GM18505 (cell line): ENCODE measurements around the gene SRSF12.
"Not testable (repeated sequence)": the region's sequence is repeated elsewhere in the genome, so short reads cannot be mapped to it uniquely, and the experiment has no call there.

Experiments
- ATAC-seq: cut with Tn5 transposase; IDR thresholded peaks from one replicate; pipeline ENCODE4 v1.9.1; 2021; ENCODE audit not compliant: unreplicated experiment
- POLR2A ChIP-seq: IDR thresholded peaks from 4 replicates; pipeline ENCODE4 v1.6.1; 2011; ENCODE audit warnings: borderline replicate concordance; ENCODE audit not compliant: insufficient read depth, insufficient read length; ENCODE audit errors: extremely low read depth

Gene SRSF12

GRCh38 chr6:89073840-89074239, 44.0 kb downstream of the SRSF12 start:
- no peak for ATAC-seq
- no peak for TF ChIP-seq POLR2A

DNA sequence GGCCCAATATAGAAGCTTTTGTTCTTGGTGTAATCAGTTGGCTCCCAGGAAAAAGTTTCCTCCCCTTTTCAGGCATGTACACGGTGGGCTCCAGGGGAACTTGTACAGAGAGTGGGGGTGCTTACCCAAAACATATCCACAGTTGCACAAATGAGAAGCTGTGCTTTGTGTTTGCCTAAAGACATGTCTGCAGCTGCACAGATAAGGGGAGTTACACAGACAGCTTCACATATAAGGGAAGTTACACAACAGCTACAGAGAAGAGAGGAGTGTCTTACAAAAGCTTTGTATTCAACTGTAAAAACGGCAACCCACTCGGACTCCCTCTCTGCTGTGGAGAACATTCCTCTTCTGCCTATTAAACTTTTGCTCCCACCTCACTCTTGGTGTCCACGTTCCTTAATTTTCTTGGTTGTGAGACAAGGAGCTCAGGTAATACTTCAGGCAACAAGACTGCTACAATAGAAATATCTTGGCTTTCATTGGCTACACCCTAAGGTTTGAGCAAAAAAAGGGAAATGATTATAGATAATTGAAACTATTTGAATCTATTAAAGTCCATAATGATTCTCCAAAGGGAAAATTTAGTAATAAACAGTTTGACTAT, 44.8 kb downstream of the SRSF12 start:
- TF ChIP-seq POLR2A, result no peak
- ATAC-seq, result no peak

DNA sequence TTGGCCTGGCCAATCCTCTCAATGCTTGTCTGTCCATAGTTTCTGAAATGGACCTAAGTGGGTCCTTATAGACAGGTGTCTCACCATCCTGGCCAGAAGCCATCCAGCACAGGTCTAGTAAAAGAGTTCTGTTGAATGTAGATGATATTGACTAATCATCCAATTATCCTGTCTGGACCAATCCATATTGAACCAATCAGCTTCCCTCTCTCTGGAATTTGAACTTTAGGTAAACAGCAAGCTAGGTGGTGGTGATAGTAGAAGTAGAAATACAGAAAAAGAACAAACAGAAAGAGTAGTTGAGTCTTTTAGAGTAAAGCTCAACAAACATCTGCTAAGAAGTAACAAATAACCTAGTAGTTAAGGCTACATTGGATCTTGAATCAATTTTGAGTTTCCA, 46.8 kb downstream of the SRSF12 start:
- TF ChIP-seq POLR2A, result no peak

DNA sequence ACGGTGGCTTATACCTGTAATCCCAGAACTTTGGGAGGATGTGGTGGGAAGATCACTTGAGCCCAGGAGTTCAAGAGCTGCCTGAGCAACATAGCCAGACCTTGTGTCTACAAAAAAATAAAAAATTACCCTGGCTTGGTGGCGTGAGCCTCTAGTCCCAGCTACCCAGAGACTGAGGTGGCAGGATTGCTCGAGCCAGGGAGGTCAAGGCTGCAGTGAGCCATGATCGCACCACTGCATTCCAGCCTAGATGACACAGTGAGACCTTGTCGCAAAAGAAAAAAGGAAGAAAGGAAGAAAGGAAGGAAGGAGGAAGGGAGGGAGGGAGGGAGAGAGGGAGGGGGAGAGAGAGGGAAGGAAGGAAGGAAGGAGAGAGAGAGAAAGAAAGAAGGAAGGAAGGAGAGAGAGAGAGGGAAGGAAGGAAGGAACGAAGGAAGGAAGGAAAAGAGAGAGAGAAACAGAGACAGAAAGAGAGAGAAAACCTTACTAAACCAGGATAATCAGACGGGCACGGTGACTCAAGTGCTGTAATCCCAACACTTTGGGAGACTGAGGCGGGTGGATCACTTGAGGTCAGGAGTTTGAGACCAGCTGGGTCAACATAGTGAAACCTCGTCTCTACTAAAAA, 48.2 kb downstream of the SRSF12 start:
- no peak for ATAC-seq
- no peak for TF ChIP-seq POLR2A

More for the DNA sequence above, 46.8 kb downstream of the SRSF12 start:
- no peak for ATAC-seq

DNA sequence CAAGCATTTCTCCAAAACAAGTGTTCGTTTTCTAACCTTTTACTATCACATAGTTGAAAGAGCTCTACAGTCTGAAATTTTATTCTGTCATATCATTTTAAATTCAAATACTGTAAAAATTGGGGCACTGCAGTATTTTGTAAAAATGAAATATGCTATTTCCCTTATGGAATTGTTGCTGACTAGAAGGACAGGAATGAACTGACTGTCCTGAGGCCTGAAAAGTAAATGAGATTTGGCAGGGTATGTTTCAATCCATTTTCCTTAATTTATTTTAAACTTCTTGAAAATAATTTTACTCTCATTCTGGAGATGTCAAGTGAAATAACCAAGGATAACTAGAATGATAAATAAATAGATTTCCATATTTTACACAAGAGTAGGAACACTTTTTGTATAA, 49.2 kb downstream of the SRSF12 start:
- no peak for TF ChIP-seq POLR2A
- no peak for ATAC-seq

- TF ChIP-seq POLR2A, result no peak
- no peak for ATAC-seq
Observed at GRCh38 chr6:89067796-89068195, 50.1 kb downstream of the SRSF12 start.

GRCh38 chr6:89066940-89067646, 50.8 kb downstream of the SRSF12 start:
- no peak for TF ChIP-seq POLR2A
- ATAC-seq, result no peak

- not testable (repeated sequence) for ATAC-seq
Observed at GRCh38 chr6:89066121-89066520, 51.8 kb downstream of the SRSF12 start.

DNA sequence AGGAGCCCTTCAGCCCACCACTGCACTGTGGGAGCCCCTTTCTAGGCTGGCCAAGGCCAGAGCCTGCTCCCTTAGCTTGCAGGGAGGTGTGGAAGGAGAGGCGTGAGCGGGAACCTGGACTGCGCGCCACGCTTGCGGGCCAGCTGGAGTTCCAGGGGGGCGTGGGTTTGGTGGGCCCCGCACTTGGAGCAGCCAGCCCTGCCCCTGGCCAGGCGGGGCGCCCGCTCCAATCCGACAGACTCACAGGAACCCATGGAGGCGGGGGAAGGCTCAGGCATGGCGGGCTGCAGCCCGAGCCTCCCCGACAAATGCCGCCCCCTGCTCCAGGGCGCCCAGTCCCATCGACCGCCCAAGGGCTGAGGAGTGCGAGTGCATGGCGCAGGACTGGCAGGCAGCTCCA, 52.9 kb downstream of the SRSF12 start:
- ATAC-seq, result not testable (repeated sequence)

GRCh38 chr6:89063881-89064280, 54.0 kb downstream of the SRSF12 start:
- no peak for TF ChIP-seq POLR2A
- ATAC-seq, result no peak

DNA sequence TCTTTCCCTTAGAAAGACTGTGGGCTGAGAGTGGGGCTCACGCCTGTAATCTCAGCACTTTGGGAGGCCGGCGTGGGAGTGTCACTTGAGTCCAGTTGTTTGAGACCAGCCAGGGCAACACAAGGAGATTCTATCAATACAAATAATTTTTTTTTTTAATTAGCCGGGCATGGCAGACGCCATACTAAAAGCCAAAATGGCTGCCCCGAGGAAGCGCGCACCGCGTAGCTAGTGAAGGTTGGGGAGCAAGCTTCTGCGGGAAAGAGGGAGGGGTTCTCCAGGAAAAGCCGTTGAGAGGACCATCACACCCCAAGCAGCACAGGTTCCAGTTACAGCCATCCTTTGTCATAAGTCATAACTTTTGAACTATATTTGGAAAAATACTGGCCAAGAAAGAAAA, 58.6 kb downstream of the SRSF12 start:
- no peak for ATAC-seq
- TF ChIP-seq POLR2A, result no peak

GRCh38 chr6:89058627-89059026, 59.2 kb downstream of the SRSF12 start:
- no peak for ATAC-seq
- no peak for TF ChIP-seq POLR2A

GRCh38 chr6:89057759-89058158, 60.1 kb downstream of the SRSF12 start:
- TF ChIP-seq POLR2A, result no peak

DNA sequence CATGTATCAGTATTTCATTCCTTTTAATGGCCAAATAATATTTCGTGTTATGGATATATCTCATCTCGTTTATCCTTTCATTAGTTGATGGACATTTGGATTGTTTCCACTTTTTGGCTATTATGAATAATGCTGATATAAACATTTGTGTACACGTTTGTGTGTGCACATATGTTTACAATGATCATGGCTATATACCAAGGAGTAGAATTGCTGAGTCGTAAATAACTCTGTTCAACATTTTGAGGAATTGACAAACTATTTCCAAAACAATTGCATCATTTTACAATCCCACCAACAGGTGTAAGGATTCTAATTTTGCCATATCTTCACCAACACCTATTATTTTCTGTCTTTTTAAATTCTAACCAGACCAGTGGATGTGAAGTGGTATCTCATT, 63.7 kb downstream of the SRSF12 start:
- no peak for ATAC-seq
- no peak for TF ChIP-seq POLR2A

More at GRCh38 chr6:89057759-89058158, 60.1 kb downstream of the SRSF12 start:
- ATAC-seq, result no peak
